Left hindlimb (tissue), 1 donor: ENCODE results near the gene IKBKG.
"Not testable (repeated sequence)": the region's sequence is repeated elsewhere in the genome, so short reads cannot be mapped to it uniquely, and the experiment has no call there.

Experiments
- DNase-seq: peaks from one replicate; pipeline ENCODE4 v3.0.0-alpha.2; 2018

Gene IKBKG

GRCh38 chrX:154560326-154560725 is 12.9 kb downstream of the IKBKG start:
- not testable (repeated sequence) for DNase-seq

GRCh38 chrX:154562295-154562694 is 14.9 kb downstream of the IKBKG start:
- DNase-seq: not testable (repeated sequence)

DNA sequence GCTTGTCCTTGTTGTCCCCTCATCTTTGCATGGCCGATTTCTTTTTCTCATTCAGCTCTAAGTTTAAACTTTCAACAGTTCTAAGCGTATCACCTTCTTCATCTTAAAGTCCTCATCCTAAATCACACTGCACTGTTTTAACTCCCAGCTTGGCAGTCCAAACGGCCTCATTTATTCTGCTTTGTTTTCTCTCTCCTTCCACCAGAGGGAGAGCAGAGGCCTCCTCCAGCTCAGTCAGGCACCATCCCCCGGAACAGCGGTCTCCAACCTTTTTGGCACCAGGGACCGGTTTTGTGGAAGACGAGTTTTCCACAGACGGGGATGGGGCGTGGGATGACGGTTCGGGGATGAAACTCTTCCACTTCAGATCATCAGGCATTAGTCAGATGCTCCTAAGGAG is 22.9 kb downstream of the IKBKG start:
- DNase-seq: not testable (repeated sequence)

DNA sequence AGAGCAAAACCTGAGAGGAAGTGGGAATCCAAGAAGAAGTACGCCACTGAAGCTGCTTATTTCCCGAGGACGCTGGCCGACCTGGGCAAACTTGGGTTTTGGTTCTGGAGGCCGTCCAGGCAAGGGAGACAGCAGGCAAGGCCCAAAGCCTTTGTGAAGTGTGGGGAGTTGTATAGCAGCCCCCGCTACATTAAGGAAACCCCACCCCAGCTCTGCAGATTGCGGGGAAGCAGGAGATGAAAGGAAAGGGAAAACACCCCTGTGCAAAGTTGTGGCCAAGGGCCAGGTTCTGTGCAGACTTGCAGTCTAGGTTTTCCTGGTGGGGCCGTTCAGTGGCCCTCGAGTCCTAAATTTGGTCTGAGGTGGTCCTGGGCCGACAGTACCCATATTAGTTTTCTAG is 25.6 kb downstream of the IKBKG start:
- DNase-seq: not testable (repeated sequence)

GRCh38 chrX:154575076-154575475 is 27.7 kb downstream of the IKBKG start:
- DNase-seq: not testable (repeated sequence)

DNA sequence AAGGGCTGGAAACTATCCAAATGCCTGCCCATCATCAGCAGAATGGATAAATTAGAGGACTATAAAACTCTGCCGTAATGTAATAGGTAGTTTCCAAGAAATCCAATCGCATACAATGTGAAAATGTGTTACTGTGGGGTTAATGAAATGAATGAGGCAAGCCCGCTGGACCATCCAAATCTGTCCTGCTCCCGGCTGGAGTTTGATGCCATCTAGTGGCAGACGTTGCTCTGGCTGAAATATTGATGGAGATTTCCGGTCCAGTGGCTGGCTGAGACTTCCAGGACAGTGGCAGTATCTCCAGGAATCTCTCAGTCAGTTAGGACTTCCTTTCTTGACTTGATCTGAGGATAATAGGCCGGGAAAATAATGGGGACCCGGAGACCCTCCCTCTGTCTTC is 35.6 kb downstream of the IKBKG start:
- not testable (repeated sequence) for DNase-seq

DNA sequence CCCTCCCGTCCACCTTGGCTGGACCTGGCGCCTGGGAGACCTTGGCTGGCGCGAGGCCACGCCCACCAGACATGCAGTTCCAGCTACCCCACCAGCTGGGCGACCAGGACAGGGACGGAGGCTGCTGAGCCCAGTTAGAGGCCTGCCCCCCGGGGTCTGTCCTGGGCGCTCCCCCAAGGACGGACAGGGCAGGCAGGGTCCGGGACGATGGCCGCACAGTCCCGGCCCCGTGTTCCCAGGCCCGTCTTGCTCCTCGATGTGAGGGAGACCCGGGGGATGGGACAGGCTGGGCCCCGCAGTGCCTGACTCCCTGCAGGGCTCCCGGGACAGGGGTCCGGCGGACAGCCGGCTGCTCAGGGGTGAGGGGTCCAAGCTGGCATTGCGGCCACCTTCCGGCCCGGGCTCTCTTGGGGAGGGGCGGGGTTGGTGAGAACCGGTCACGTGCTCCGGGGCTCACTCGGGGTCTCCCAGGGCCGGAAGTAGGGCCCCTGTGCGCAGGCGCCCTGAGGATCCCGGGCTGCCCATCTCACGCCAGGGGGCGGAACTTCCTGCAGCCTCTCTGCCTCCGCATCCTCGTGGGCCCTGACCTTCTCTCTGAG is 37.3 kb downstream of the IKBKG start, which contains the start of gene CTAG1A:
Gene CTAG1A (plus strand): TSS at position 549 of the 599 bp plus-strand sequence. CDS start 74 bp downstream, outside the sequence.
- DNase-seq: not testable (repeated sequence)

- DNase-seq: not testable (repeated sequence)
These were observed 43.0 kb downstream of the IKBKG start for GRCh38 chrX:154590415-154590814.

GRCh38 chrX:154592505-154592904 is 45.1 kb downstream of the IKBKG start:
- DNase-seq: no peak

- no peak for DNase-seq
These were observed 45.8 kb downstream of the IKBKG start for GRCh38 chrX:154593201-154593600.

DNA sequence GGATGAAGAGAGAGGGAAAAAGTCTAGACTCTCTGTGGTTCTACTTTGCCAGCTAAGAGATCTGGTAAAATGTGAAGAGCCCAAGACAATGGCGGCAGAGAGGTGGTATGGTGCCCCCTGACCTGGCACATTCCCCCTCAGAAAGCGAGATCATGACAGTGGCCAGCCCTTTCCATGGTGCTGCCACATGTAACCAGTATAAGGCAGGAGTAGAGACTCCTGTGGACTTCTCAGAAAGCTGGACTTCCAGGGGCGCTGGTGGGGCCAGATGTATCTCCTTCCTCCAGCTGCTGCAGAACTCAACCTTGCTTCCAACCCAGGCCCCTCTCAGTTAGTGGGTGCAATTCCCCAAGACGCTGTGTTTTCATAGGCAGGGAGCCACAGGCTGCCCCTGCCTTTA is 47.1 kb downstream of the IKBKG start:
- DNase-seq: no peak

DNA sequence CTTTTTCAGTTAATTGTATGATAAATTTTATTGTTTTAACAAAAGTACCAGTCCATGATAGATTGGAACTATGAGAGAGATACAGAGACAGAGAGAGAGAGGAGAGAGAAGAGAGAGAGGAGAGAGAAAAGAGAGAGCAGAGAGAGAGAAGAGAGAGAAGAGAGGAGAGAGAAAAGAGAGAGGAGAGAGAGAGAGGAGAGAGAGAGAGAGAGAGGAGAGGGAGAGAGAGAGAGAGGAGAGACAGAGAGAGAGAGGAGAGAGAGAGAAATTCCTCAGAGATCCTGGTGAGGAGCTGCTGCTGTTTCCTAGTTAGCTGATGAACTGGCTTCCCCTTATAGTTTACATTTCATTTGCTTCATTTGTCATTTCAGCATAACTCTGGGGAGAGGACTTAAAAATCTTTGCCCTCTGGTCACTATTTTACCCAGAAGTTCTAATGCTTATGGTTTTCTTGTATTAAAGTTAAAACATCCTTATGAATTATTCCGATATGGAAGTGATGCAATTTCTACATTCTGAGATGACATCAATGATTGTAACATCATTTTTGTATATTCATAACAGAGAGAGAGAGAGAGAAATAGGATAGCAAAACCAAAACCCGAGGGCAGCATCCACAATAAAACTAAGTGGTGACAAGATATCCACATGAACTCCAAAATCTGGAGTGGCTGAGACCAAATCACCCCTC is 48.3 kb downstream of the IKBKG start:
- no peak for DNase-seq

DNA sequence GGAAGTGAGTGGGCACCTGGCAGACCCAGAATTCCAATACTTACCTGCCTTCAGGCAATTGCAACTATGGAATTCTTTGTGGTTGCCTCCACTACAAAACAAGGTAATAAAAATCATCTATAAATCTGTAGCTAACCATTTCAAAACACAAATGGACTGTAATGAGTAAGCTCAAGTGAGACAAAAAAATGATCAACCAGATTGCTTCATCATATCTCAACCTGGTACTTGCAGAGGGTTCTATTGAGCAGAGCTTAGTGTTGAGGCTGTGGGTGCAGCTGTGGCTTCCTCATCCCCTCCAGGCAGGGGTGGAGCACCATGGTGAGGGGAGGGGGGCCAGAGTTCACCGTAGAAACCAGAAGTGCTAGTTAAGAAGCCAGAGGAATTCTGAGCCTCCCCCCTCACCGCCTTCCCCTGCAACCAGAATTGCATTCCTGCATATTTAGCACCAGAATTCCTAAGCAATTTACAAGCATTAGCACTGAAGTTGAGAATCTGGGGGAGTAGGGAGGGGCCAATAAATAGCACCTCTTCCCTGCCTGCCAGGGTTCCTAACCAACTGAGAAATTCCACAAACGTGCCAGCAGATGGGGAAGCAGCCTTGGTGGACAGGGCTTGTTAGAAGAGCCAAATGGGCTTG is 49.0 kb downstream of the IKBKG start:
- DNase-seq: peak; percentile 23

- no peak for DNase-seq
These were observed 49.8 kb downstream of the IKBKG start for GRCh38 chrX:154597221-154597620.

GRCh38 chrX:154598656-154599055 is 51.2 kb downstream of the IKBKG start:
- no peak for DNase-seq

- no peak for DNase-seq
These were observed 52.1 kb downstream of the IKBKG start for GRCh38 chrX:154599531-154599930.

DNA sequence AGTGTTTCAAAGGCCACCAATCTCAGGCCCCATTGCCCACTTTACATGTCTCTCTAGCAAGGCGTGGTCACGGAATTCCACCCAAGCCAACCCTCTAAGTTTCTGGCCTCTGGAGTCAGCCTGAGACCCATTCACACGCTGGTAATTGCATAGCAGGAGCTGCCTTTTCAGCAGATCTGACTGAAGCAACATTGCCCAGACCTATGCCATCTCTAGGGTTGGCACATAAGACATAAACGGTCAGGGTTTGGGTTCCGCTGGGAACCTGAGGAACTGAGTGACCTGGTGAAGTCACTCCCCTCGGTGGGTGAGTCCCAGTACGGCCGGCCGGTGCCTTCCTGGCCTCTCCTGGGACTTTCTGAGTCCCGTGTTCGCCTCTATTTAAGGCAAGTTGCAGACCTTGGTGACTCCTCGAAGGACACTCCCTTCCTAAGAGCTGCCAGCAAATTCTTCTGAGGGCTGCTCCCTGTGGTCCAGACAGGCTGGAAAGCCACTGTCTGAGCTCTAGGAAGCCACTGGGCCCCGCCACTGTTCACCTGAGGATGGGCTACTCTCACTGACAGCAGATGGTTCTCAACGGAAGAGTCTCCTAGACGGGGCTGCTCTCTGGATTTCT is 53.4 kb downstream of the IKBKG start:
- DNase-seq: peak; percentile 25

GRCh38 chrX:154602226-154602625 is 54.8 kb downstream of the IKBKG start:
- DNase-seq: no peak

DNA sequence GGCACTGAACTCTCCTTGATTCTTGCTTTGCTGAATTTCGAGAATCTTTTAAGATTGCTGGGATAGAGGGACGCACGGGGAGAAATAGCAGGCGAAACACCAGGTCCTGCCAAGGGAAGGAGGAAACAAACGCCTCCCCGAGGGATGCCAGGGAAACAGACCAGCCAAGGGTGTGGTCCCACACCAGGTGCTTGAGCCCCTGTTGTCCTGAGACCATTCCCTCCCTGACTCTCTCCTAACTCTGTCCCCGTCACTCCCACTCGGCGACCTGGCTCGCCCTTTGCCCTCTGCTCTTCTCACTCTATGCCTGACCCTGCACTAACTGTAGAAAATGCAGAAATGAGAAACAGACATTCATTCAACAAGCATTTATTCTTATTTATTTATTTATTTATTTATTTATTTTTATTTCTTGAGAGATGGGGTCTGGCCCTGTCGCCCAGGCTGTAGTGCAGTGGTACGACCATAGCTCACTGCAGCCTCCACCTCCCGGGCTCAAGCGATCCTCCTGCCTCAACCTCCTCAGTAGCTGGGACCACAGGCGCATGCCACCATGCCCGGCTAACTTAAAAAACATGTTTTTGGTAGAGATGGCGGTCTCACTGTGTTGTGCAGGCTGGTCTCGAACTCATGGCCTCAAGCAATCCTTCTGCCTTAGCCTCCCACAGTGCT is 55.5 kb downstream of the IKBKG start:
- DNase-seq: peak; percentile 19

DNA sequence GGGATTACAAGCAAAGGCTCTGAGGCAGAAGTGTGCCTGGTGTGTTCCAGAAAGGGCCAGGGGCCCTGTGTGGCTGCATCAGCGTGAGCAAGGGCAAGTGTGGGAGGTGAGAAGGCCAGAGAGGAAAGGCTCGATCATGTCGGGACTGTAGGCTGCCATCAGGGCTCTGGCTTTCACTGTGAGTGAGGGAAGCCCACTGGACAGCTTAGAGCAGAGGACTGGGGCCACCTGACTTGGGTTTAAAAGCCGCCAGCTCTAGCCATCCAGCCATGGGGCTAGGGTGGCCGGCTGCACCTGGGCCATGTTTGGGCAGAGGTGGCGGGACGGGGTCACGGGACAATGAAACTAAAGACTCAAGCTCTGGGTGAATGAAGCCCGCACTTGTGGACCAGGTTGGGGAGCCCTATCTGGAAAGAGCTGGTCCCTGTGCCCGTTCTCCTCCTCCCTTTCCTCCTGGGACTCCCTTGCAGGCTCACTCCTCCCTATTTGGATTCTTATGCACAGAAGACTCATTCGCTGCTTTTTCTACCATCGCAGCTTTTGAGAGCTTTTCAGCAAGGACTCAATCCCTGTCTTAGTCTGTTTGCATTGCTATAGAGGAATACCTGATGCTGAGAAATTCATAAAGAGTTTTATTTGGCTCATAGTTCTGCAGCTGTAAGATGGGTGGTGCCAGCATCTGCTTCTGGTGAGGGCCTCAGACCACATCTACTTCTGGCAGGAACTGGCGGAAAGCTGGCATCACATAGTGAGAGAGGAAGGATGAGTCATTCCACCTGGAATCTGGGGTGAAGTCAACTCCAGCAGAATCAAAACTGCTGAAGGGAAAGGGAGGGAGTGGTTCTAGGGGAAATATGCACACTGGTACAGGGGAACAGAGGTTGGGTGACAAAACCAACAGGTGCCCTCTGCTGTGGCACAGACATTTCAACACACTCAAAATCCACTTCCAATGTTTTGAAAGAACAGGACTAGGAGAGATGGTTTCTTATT is 56.3 kb downstream of the IKBKG start:
- DNase-seq: peak; percentile 48

- DNase-seq: no peak
These were observed 58.1 kb downstream of the IKBKG start for GRCh38 chrX:154605566-154605965.

GRCh38 chrX:154607370-154607769 is 60.0 kb downstream of the IKBKG start:
- no peak for DNase-seq
